HepG2 (cell line): ENCODE measurements around the gene COMP. TPM values are rescaled to one million over a fixed set of nuclear protein-coding genes. Genes with fewer than 3 reads are reported as not detected.

Experiments
- DMAP1 ChIP-seq: IDR thresholded peaks from 2 replicates; pipeline ENCODE4 v1.6.1; 2016
- HMGA1 ChIP-seq: sonication (generic); formaldehyde crosslinking; conservative IDR thresholded peaks from 2 replicates; pipeline ENCODE4 v1.4.0; 2020; ENCODE audit warnings: missing genetic modification reagents
- MATR3 ChIP-seq: sonication (generic); formaldehyde crosslinking; IDR thresholded peaks from 2 replicates; pipeline ENCODE4 v1.4.0; 2020; ENCODE audit warnings: missing genetic modification reagents
- MIER2 ChIP-seq: IDR thresholded peaks from 2 replicates; pipeline ENCODE4 v1.6.1; 2016; ENCODE audit warnings: missing biosample characterization, missing genetic modification reagents
- MTF1 ChIP-seq: sonication (generic); formaldehyde crosslinking; IDR thresholded peaks from 2 replicates; pipeline ENCODE4 v1.5.0; 2020; ENCODE audit warnings: missing genetic modification reagents
- SMARCE1 ChIP-seq: fragments of 450-650 bp; IDR thresholded peaks from 2 replicates; pipeline ENCODE4 v1.6.1; 2017; ENCODE audit warnings: borderline replicate concordance
- THAP11 ChIP-seq: IDR thresholded peaks from 2 replicates; pipeline ENCODE4 v1.6.1; 2016; ENCODE audit warnings: missing biosample characterization, missing genetic modification reagents
- TOPORS ChIP-seq: sonication (generic); formaldehyde crosslinking; IDR thresholded peaks from 2 replicates; pipeline ENCODE4 v1.8.0; 2023; ENCODE audit warnings: mild to moderate bottlenecking, missing genetic modification reagents
- YY1 ChIP-seq: IDR thresholded peaks from 2 replicates; pipeline ENCODE4 v1.6.1; 2011; ENCODE audit warnings: low read length, low read depth, moderate library complexity, mild to moderate bottlenecking; ENCODE audit not compliant: insufficient read depth, insufficient replicate concordance
- ZKSCAN8 ChIP-seq: IDR thresholded peaks from 2 replicates; pipeline ENCODE4 v1.6.1; 2016; ENCODE audit warnings: borderline replicate concordance, missing genetic modification reagents, missing compliant biosample characterization
- ZNF263 ChIP-seq: sonication (generic); formaldehyde crosslinking; IDR thresholded peaks from 2 replicates; pipeline ENCODE4 v1.4.0; 2020; ENCODE audit warnings: missing genetic modification reagents
- ZNF605 ChIP-seq: sonication (generic); formaldehyde crosslinking; IDR thresholded peaks from 2 replicates; pipeline ENCODE4 v1.8.0; 2022; ENCODE audit warnings: mild to moderate bottlenecking, missing genetic modification reagents
- ZSCAN9 ChIP-seq: IDR thresholded peaks from 2 replicates; pipeline ENCODE4 v1.6.1; 2016; ENCODE audit warnings: borderline replicate concordance
- polyA plus RNA-seq, 8 experiments: library from polyadenylated mRNA; depleted of rRNA in 3 of 8; stranded (reverse) in 7 of 8; unstranded in 1 of 8; fragments of >200 nt; fragmentation: Illumina TruSeq in 4 of 8; extraction: Trizol in 4 of 8; gene quantifications; 2 replicates each; pipeline versions ENCODE4 v1.2.1 to v1.2.3, GENCODE V29; 2011 to 2016; ENCODE audit warnings: low read depth in 4 of 8, missing spikeins in 1 of 8, mixed read lengths in 1 of 8; ENCODE audit not compliant: insufficient read depth in 1 of 8
- total RNA-seq, 5 experiments: library from RNA; depleted of rRNA; stranded (reverse); fragments of >200 nt; fragmentation: Illumina TruSeq; extraction: Trizol; gene quantifications; 2 replicates each; pipeline ENCODE4 v1.2.3, GENCODE V29; 2016; ENCODE audit warnings: low read depth in 1 of 5
- TF ChIP-seq, protein P1 (sequence below): sonication (generic); formaldehyde crosslinking; IDR thresholded peaks from 2 replicates; pipeline ENCODE4 v1.4.0; 2020; ENCODE audit warnings: missing genetic modification reagents
- TF ChIP-seq, protein P2 (sequence below): sonication (generic); formaldehyde crosslinking; IDR thresholded peaks from 2 replicates; pipeline ENCODE4 v1.5.1; 2020; ENCODE audit warnings: mild to moderate bottlenecking, moderate library complexity, missing genetic modification reagents
- TF ChIP-seq, protein P3 (sequence below): IDR thresholded peaks from 2 replicates; pipeline ENCODE4 v1.6.1; 2016; ENCODE audit warnings: mild to moderate bottlenecking
- TF ChIP-seq, protein P4 (sequence below), 2 experiments: fragments of 450-650 bp in 1 of 2; sonication (generic) in 1 of 2; formaldehyde crosslinking in 1 of 2; IDR thresholded peaks; 2 replicates each; pipeline versions ENCODE4 v1.6.1 to v1.8.0; 2016 to 2022; ENCODE audit warnings: antibody characterized with exemption in 1 of 2, mild to moderate bottlenecking in 1 of 2, missing genetic modification reagents in 1 of 2

COMP gene
- total and polyA plus RNA-seq, 2 of the 13 experiments (the other 11 are each of a cell fraction or from before 2014, with no cell fraction given) = 0.04 to 0.13 TPM

DNA sequence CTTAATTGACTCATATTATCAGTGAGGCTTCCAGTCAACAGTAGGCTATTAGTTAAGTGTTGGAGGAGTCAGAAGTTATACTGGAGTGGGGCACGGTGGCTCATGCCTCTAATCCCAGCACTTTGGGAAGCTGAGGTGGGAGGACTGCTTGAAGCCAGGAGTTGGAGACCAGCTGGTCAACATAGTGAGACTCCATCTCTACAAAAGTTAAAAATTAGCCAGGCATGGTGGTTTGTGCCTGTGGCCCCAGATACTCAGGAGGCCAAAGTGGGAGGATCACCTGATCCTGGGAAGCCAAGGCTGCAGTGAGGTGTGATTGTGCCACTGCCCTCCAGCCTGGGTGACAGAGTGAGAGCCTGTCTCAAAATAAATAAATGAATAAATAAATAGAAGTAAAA, 53.2 kb downstream of the COMP start (continued):
- TF ChIP-seq, protein P1, sequence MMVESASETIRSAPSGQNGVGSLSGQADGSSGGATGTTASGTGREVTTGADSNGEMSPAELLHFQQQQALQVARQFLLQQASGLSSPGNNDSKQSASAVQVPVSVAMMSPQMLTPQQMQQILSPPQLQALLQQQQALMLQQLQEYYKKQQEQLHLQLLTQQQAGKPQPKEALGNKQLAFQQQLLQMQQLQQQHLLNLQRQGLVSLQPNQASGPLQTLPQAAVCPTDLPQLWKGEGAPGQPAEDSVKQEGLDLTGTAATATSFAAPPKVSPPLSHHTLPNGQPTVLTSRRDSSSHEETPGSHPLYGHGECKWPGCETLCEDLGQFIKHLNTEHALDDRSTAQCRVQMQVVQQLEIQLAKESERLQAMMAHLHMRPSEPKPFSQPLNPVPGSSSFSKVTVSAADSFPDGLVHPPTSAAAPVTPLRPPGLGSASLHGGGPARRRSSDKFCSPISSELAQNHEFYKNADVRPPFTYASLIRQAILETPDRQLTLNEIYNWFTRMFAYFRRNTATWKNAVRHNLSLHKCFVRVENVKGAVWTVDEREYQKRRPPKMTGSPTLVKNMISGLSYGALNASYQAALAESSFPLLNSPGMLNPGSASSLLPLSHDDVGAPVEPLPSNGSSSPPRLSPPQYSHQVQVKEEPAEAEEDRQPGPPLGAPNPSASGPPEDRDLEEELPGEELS (CRISPR knock-in tag) = peak; percentile 59; the same call in 1 of the 2 replicates
- no peak for TF ChIP-seq TOPORS
- 0 out of 2 replicates have a peak, but pooled peaks have one; percentile 13 for TF ChIP-seq THAP11 (CRISPR knock-in tag)
- TF ChIP-seq MTF1 (CRISPR knock-in tag) = no peak
- peak; percentile 13 for TF ChIP-seq YY1
- TF ChIP-seq, protein P2, sequence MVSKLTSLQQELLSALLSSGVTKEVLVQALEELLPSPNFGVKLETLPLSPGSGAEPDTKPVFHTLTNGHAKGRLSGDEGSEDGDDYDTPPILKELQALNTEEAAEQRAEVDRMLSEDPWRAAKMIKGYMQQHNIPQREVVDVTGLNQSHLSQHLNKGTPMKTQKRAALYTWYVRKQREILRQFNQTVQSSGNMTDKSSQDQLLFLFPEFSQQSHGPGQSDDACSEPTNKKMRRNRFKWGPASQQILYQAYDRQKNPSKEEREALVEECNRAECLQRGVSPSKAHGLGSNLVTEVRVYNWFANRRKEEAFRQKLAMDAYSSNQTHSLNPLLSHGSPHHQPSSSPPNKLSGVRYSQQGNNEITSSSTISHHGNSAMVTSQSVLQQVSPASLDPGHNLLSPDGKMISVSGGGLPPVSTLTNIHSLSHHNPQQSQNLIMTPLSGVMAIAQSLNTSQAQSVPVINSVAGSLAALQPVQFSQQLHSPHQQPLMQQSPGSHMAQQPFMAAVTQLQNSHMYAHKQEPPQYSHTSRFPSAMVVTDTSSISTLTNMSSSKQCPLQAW (CRISPR knock-in tag) = peak; percentile 98
- TF ChIP-seq, protein P3, sequence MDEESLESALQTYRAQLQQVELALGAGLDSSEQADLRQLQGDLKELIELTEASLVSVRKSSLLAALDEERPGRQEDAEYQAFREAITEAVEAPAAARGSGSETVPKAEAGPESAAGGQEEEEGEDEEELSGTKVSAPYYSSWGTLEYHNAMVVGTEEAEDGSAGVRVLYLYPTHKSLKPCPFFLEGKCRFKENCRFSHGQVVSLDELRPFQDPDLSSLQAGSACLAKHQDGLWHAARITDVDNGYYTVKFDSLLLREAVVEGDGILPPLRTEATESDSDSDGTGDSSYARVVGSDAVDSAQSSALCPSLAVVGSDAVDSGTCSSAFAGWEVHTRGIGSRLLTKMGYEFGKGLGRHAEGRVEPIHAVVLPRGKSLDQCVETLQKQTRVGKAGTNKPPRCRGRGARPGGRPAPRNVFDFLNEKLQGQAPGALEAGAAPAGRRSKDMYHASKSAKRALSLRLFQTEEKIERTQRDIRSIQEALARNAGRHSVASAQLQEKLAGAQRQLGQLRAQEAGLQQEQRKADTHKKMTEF = peak; percentile 59; the same call in 1 of the 2 replicates
- TF ChIP-seq MATR3 = no peak
- no peak for TF ChIP-seq MIER2 (CRISPR knock-in tag)
- TF ChIP-seq HMGA1 = no peak
- TF ChIP-seq DMAP1 (CRISPR knock-in tag) = peak; percentile 41; the same call in 1 of the 2 replicates
- TF ChIP-seq ZKSCAN8 (CRISPR knock-in tag) = 0 out of 2 replicates have a peak, but pooled peaks have one; percentile 15
- peak; percentile 100 for TF ChIP-seq ZNF263 (CRISPR knock-in tag)
- TF ChIP-seq SMARCE1 = no peak
- no peak for TF ChIP-seq ZSCAN9 (CRISPR knock-in tag)
- TF ChIP-seq, protein P4, sequence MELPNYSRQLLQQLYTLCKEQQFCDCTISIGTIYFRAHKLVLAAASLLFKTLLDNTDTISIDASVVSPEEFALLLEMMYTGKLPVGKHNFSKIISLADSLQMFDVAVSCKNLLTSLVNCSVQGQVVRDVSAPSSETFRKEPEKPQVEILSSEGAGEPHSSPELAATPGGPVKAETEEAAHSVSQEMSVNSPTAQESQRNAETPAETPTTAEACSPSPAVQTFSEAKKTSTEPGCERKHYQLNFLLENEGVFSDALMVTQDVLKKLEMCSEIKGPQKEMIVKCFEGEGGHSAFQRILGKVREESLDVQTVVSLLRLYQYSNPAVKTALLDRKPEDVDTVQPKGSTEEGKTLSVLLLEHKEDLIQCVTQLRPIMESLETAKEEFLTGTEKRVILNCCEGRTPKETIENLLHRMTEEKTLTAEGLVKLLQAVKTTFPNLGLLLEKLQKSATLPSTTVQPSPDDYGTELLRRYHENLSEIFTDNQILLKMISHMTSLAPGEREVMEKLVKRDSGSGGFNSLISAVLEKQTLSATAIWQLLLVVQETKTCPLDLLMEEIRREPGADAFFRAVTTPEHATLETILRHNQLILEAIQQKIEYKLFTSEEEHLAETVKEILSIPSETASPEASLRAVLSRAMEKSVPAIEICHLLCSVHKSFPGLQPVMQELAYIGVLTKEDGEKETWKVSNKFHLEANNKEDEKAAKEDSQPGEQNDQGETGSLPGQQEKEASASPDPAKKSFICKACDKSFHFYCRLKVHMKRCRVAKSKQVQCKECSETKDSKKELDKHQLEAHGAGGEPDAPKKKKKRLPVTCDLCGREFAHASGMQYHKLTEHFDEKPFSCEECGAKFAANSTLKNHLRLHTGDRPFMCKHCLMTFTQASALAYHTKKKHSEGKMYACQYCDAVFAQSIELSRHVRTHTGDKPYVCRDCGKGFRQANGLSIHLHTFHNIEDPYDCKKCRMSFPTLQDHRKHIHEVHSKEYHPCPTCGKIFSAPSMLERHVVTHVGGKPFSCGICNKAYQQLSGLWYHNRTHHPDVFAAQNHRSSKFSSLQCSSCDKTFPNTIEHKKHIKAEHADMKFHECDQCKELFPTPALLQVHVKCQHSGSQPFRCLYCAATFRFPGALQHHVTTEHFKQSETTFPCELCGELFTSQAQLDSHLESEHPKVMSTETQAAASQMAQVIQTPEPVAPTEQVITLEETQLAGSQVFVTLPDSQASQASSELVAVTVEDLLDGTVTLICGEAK (IDR thresholded peaks at IDR 0.05) = no peak
- TF ChIP-seq, protein P4 (CRISPR knock-in tag; IDR thresholded peaks at IDR 0.05) = no peak
- TF ChIP-seq ZNF605 = no peak
